ENCODE measurements around the gene GNRH2.

The GNRH2 gene

GRCh38 chr20:3081641-3082040, 38.2 kb downstream of the GNRH2 start:
- no peak for DNase-seq (ENCODE audit: low spot score)
- TF ChIP-seq, protein P1, sequence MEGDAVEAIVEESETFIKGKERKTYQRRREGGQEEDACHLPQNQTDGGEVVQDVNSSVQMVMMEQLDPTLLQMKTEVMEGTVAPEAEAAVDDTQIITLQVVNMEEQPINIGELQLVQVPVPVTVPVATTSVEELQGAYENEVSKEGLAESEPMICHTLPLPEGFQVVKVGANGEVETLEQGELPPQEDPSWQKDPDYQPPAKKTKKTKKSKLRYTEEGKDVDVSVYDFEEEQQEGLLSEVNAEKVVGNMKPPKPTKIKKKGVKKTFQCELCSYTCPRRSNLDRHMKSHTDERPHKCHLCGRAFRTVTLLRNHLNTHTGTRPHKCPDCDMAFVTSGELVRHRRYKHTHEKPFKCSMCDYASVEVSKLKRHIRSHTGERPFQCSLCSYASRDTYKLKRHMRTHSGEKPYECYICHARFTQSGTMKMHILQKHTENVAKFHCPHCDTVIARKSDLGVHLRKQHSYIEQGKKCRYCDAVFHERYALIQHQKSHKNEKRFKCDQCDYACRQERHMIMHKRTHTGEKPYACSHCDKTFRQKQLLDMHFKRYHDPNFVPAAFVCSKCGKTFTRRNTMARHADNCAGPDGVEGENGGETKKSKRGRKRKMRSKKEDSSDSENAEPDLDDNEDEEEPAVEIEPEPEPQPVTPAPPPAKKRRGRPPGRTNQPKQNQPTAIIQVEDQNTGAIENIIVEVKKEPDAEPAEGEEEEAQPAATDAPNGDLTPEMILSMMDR (IDR thresholded peaks at IDR 0.05; ENCODE audit: extremely low read depth, missing control alignments): no peak

DNA sequence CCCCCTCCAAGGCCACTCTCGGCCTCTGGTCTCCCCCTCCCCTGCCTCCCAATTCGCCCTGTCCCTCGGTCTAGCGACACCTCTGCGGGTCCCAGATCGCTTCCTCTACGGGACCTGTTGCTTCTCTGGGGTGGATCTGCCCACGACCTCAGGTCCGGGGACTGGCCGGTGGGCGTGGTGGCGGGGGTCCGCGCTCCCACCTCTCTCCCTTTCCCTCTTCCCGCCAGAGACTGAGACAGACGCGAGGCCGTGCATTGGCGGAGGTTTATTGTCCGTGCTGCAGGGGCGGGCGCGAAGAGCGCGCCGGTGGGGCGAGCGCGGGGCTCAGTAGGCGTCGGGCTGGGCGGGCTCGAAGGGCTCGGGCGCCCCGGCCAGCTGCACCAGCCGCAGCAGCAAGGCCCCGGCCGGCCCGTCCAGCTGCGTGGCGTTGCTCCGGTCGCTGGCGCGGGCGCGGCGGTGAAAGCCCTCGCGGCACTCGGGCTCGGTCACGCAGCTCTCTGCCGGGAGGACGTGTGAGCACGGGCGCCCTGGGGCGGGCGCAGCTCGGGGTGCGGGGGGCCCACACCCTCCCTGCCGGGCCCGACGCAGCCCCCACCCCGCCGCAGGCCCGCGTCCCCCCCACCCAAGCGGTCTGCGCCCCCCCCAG, 39.0 kb downstream of the GNRH2 start:
- DNase-seq (ENCODE audit: low spot score): no peak
- TF ChIP-seq, protein P1 (IDR thresholded peaks at IDR 0.05; ENCODE audit: extremely low read depth, missing control alignments): no peak

DNA sequence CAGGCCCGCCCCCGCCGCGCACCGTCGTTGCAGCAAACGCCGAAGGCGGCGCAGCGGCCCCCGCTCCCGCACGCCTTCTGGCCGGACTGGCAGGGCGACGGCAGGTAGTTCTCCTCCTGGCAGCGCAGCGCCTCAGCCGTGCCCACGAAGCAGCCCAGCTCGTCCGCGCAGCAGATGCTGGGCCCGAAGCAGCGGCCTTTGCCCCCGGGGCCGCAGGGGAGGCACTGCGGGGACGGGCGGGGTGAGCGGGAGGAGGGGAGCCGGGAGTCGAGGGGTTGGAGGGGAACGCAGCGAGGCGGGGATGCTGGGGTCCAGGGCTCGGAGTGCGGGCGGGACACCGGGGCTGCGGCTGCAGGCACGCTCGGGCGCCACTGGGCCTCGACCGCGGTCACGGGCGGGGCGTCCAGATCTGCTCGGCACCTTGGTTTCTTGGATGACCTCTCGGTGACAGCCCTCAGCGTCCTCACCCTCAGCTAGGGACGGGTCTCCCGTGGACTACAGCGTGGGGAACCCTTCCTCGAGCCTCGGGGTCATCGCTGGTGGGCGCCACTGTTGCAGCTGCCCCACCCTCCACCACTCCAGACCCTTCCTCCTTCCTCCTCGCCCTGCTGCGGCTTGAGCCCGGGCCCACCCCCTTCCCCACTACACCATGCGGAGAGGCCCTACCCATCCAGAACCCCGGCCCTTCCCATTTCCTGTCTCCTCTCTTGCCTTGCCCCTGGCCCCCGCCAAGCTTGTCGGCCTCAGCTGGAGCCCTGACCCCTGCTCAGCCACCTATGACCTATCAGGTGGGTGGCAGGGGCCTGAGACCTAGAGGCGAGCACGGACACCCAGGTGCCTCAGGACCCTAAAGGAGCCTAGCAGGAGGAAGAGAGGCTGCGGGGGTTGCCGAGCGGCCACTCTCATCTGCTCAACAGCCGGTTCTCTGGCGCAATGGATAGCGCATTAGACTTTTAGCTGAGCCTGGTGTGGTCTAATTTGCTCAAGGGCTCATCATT, 39.8 kb downstream of the GNRH2 start:
- TF ChIP-seq, protein P1 (IDR thresholded peaks at IDR 0.05; ENCODE audit: extremely low read depth, missing control alignments): no peak
- DNase-seq (ENCODE audit: low spot score): no peak

DNA sequence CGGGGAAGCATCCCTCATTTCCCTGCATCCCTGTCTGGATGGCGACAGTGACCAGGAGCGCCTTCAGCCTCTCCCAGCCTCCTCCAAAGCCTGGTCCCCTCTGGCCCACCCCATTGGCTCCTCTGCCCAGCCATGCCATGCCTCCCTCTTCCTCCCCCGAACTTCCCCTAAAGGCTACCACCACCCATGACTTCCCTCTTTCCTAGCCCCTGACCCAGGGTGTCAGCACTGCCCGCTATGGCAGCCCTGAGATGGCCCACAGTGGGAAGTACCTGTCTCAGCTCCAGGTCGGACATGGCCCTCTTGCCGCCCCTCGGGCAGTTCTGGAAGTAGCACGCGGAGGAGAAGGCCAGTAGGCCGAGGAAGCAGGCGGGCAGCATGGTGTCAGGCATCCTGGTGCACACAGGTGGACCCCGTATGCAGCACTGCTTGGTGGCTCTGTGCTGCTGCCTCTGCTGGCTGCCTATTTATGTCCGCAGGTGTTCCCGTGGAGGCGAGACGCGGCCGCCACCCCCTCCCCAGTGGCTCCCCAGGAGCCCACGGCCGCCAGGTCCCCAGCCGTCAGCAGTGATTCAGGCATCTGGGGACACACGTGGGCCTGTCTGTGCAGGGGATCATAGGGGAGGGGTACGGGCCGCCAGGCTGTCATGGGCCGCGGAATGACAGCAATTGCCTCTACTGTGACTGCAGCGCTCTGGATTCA, 41.0 kb downstream of the GNRH2 start, which contains the start of gene AVP:
TSS of gene AVP (minus strand) at position 442 of the 703 bp plus-strand sequence. CDS start at position 392, 50 bp downstream.
- no peak for DNase-seq (ENCODE audit: low spot score)
- TF ChIP-seq, protein P1 (IDR thresholded peaks at IDR 0.05; ENCODE audit: extremely low read depth, missing control alignments): no peak

DNA sequence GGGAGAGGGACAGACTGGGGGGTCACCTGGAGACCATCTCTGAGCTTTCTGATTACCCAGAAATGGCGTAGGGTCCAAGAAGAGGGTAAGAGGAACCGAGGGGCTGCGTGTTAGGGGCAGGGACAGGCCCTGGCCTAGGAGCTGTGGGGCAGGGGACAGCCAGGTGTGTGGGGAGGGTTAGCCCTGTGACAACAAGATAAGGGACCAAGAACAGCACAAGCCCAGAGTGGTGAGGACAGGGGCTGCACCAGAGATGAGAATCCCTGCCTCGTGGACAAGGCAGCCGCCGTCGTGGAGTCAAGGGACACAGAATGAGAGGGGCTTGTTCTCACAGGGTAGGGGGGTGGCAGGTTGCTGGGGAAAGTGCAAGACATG, 41.6 kb downstream of the GNRH2 start:
- DNase-seq (ENCODE audit: low spot score): no peak
- TF ChIP-seq, protein P1 (IDR thresholded peaks at IDR 0.05; ENCODE audit: extremely low read depth, missing control alignments): no peak

- TF ChIP-seq, protein P1 (IDR thresholded peaks at IDR 0.05; ENCODE audit: extremely low read depth, missing control alignments): no peak
- DNase-seq (ENCODE audit: low spot score): no peak
Observed at GRCh38 chr20:3085571-3086072, 42.2 kb downstream of the GNRH2 start.

Measured in GM20000 (cell line).